IPS-NIHi7 (cell line): Measurements from ENCODE around the gene GOT1.

ENCODE experiments used
- DNase-seq: peaks from one replicate; pipeline ENCODE4 v3.0.0; 2012; ENCODE audit warnings: mixed read lengths; ENCODE audit errors: extremely low spot score

GOT1 gene

DNA sequence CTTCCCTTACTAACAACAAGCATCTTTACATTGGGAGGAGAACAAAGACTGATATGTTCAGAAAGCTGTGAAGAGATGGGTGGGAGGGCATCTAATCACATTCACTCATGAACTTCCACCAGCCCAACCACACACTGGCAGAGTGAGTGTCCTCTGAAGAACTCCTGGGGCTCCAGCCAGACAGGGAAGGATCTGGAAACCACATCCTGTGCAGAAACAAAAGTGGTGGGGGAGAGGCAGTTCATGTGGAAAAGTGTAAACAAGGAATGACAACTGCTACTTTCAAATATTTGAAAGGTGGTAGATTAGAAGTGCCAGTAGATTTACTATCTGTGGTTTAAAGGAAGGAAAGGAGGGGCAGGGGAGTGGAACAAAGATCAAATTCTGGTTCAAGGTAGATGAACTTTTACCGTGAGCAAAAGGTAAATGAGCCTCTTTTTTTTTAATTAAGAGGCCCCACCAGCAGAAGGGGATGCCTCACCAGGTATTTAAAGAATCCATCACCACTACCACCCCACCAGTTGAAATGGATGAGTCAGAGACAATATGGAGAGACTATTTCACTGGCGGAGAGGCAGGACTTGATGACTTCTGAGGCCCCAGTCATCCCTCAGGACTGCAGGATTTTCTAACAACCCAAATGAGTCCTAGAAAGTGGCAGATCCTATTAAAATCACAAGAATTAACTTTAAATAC is 34.5 kb downstream of the GOT1 start:
- peak; percentile 63 for DNase-seq

DNA sequence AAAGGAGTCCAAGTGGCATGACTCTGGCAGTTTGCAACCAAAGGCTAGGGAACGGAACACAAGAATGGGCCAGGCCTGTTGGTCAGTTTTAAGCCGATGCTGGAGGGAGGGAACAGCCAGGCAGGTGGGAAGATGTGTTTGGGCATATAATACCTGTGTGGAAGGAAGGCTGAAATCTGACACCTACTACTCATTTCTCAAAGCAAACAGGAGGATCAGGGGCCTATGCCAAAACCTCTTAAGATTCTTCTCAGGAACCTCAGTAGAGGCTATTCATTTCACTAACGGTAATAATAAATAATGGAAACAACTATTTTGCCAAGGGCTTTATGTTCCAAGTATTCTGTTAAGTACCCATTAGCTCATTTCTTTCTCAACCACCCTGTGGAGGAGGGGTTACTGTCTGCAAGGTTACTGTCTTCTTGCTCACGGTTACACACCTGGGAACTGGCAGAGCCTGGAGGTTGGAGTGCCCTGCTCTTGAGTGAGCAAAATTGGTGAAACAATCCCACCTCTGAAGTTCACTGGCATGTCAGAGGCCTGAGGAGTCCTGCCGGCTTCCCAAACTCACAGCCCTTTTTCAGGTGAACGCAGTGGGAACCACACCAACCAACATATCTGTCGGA is 35.5 kb downstream of the GOT1 start:
- no peak for DNase-seq

GRCh38 chr10:99394256-99394655 is 36.2 kb downstream of the GOT1 start:
- no peak for DNase-seq

DNA sequence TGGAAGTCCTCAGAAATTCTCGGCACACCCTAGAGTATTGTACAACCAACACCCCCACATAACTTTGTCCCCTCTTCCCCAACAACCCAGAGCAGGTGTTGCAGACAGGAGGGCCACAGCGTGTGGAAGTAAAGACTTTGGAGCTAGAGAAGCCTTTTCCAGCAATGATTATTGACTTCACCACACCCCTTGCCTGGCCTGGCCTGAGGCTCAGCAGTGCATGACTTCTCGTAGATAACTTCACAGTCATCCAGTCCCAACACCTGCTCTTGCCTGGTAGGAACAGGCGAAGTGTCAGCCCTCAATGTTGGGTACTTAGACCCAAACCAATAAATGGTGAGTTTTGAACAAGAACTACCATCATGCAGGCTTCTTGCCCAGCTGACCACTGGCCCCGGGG is 36.7 kb downstream of the GOT1 start:
- DNase-seq = no peak

DNA sequence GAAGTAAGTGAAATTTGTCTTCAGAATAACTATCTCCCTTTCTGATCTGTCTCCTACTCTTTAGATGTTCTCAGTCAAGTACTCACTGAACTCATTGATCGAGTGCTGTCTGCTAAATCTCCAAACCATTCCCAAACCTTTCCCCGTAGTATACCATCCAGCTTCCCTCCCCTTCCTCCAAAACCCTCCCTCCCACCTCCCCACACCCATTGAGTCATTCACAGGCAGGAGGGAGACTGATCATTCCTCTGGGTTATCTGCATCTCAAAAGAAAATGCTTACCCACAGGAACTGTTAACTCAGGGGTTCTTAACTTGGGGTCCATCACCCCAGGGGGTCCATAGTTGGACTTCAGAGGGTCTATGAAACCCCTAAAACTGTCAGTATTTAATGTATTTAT is 37.4 kb downstream of the GOT1 start:
- peak; percentile 64 for DNase-seq

- DNase-seq = no peak
These were observed 39.1 kb downstream of the GOT1 start for GRCh38 chr10:99391346-99391745.

DNA sequence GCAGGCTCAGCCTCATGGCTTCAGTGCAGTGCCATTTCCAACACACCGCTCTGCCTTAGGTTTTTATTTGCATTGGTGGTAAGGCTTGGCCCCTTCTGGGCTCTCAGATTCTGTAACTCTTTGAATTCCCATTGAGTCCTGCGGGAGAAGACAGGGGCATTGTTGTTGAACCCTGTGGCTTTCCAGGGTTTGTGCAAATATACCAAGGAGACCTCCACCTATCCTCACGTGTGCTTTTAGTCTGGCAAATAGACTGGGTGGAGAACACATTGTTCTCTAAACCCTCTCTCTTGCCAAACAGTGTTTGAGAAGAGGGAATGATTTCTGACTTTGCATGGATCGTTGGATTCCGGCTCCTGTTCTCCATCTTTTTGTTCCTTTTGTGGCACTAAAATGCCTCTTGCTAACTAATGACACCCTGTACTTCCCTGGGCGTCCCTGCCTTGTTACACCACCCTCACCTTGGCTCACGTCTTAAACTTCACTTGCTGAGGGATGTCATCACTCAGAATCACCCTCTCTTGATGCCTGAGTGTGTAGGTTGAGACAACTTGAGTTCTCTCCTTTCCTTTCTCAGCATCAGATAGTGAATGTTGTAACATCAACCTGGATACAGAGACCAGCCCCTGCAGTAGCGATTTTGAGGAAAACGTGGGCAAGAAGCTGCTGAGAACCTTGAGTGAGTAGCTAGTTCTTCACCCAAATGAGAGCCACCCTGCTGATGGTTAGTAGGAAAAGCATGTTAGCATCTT is 40.5 kb downstream of the GOT1 start:
- no peak for DNase-seq

- no peak for DNase-seq
These were observed 42.9 kb downstream of the GOT1 start for GRCh38 chr10:99387541-99387940.

DNA sequence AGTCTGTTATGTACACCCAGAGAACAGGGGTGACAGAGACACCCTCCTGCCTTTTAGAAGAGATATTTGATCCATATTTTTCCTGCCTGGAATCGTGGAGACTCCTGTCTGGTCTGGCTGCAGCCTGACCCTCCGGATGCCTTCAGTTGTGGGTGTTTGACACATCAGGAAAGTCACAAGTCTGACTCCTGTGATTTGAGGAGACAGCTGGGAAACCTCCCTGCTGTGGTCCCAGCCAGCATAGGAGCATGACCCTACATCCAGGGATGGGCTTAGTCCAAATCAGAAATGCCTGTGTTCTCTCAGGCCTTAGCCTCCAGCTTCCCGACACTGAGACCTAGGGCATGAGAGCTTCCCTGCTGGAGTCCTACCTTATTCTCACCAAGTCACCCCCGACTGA is 43.4 kb downstream of the GOT1 start:
- DNase-seq = no peak

DNA sequence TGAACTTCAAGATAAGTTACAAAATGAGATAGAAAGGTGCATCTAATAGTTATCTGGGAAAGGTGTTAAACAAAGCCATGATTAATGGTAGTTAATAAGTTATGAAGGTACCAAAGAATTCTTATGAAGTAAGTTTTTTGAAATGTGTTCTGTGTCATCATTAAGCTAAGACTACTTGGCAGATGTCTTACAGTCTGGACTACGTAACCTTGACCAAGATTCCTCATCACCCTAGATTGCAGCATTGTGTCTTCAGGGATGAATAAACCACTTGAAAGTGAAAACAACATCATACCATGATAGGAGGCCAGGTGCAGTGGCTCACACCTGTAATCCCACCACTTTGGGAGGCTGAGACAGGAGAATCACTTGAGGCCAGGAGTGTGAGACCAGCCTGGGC is 48.2 kb downstream of the GOT1 start:
- no peak for DNase-seq

- no peak for DNase-seq
These were observed 55.0 kb downstream of the GOT1 start for GRCh38 chr10:99375426-99375825.

DNA sequence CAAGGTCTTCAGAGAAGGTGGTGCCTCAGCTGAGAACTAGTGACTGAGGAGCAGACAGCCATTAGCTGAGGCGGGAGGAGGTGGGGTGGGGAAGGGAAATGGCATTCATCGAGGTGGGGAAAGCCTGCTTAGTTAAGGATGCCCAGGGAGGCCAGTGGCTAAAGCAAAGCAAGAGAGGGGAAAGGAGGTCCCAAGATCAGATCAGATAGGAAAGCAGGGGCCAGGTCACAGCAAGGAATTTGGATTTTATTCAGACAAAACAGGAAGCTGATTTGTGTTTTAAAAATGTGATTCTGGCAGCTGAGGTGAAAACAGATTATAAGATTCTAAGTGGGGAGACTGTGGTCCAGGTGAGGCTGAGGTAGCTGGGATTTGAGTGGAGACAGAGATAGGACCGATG is 55.5 kb downstream of the GOT1 start:
- DNase-seq = no peak

DNA sequence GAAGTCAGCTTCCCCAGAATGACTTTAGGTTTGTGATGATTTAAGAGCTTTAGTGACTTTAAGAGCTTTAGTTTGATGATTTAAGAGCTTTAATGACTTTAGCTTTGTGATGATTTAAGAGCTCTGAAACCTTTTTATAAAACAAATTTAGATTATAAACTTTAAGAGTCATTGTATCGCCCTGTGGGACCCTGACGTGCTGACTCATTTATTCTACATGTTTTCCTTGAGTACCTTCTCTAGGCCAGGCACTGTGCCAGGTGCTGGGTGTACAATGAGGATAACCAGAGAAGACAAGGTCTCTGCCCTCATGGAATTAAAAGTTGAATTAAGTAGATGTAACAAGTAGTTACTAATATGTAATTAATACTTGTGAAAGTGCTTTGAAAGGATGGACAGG is 55.9 kb downstream of the GOT1 start:
- DNase-seq = no peak

- no peak for DNase-seq
These were observed 57.7 kb downstream of the GOT1 start for GRCh38 chr10:99372546-99373271.

- peak; percentile 37 for DNase-seq
These were observed 59.4 kb downstream of the GOT1 start for GRCh38 chr10:99370993-99371392.

DNA sequence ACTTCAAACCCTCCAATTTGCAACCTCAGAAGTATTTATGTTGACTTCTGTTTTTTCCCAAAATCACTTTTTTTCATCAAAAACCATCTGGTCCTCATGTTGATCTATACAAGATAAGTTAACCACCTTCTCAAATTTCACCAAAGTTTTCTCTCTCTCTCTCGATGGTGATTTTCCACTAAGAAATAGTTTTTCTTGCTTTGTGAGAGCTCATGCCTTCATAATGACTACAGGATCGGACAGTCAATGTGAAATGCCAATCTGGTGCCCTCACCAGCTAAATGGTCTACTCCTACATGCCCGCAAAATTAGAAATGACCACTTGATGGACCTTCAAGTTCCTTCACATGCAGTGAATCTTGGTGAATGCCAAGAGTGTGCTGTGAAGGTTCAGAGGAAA is 60.9 kb downstream of the GOT1 start:
- no peak for DNase-seq

DNA sequence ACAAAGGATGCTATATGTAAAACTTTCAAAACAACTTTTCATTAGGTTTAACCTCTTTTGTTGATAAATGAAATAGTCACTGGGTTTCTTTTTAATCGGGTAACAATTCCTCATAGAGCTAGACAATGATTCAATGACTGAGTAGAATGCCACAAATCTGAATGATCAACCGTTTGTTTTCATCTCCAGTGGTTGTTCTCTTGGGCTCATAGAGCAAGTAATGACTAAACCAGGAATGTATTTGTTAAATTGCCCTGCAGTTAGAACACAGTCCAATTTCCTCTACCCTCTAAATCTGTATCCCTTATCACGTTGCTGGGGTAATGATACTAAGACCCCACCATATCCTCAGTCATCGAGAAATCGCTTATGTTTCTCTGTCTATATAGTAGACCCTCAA is 61.3 kb downstream of the GOT1 start:
- DNase-seq = no peak

GRCh38 chr10:99368646-99369045 is 61.8 kb downstream of the GOT1 start:
- DNase-seq = no peak

DNA sequence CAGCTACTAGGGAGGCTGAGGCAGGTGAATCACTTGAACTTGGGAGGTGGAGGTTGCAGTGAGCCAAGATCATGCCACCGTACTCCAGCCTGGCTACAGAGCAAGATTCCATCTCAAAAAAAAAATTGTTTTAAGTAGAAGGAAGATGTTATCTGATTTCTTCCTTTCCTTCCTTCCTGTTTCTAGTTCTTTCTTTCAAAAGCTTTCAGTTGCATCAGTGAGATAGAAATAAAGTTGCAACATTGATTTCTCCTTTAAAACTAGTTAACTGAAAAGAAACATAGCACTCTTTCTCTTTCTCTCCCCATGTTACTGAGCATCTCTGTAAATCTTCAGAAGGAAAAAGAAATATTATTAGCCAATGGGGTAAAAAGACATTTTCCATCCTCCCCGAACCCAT is 63.8 kb downstream of the GOT1 start:
- DNase-seq = no peak

- no peak for DNase-seq
These were observed 64.7 kb downstream of the GOT1 start for GRCh38 chr10:99365736-99366135.

GRCh38 chr10:99365311-99365710 is 65.1 kb downstream of the GOT1 start:
- no peak for DNase-seq

DNA sequence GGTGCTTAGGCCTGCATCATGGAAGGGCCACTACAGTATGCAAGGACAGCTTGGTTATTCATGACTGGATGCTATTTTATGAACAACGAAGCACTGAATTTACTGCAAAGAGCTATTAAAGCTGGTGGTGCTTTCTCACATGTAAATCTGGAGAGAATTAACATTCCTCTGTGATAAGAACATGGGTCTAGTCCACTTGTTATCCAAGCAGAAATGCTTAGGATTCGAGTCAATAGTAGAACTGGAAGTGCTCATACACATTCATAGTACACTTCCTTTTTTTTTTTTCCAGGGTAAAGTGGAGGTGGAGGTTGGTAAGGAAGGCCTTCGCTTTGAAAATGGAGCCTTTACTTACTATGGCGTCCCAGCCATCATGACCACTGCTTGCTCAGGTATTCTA is 66.3 kb downstream of the GOT1 start:
- no peak for DNase-seq
